Right lobe of liver (tissue), 4 donors: ENCODE results near the gene SRR.

Experiments used
- POLR2A ChIP-seq: fragments of 450-650 bp; IDR thresholded peaks from one replicate; pipeline ENCODE4 v1.6.1; 2017; ENCODE audit warnings: antibody characterized with exemption, mild to moderate bottlenecking
- TF ChIP-seq, protein P1 (sequence below), 4 donors: fragments of 200-600 bp in 3 of 4; fragments of 450-650 bp in 1 of 4; IDR thresholded peaks; one replicate each; pipeline versions ENCODE4 v1.5.1 to v1.8.0; 2016 to 2022; ENCODE audit warnings: antibody characterized with exemption in 4 of 4, mild to moderate bottlenecking in 2 of 4
- donor health status: DM: no; HTN: no; CAD: no.
- donor health status: DM: no; HTN: no; CAD: no.
- donor health status: DM: no; HTN: yes; CAD: no.

DNA sequence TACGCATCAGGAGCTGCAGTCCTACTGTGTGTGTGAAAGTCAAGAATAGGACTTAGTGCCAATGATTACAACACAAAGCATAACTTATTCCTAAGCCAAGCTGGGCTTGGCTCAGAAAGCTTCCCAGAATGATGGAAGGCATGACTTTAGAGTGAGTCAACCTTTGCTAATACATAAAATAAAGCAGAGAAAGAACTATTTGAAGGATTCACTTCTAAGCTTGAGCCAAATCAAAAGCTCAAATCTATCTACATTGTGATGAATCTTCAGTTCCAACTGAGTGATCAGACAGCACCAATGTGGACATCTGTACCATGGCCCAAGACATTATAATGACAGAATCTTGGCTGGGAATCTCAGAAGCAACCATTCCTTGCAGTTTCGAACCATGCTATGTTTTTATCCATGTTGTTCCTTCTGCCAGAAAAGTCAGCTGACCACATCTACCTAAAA, 41.6 kb upstream of the SRR start:
- no peak for TF ChIP-seq POLR2A
- TF ChIP-seq, protein P1, sequence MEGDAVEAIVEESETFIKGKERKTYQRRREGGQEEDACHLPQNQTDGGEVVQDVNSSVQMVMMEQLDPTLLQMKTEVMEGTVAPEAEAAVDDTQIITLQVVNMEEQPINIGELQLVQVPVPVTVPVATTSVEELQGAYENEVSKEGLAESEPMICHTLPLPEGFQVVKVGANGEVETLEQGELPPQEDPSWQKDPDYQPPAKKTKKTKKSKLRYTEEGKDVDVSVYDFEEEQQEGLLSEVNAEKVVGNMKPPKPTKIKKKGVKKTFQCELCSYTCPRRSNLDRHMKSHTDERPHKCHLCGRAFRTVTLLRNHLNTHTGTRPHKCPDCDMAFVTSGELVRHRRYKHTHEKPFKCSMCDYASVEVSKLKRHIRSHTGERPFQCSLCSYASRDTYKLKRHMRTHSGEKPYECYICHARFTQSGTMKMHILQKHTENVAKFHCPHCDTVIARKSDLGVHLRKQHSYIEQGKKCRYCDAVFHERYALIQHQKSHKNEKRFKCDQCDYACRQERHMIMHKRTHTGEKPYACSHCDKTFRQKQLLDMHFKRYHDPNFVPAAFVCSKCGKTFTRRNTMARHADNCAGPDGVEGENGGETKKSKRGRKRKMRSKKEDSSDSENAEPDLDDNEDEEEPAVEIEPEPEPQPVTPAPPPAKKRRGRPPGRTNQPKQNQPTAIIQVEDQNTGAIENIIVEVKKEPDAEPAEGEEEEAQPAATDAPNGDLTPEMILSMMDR (IDR thresholded peaks at IDR 0.05): no peak
